ENCODE data around the gene SKP1. TPM values are rescaled to one million over a fixed set of nuclear protein-coding genes. Genes with fewer than 3 reads are reported as not detected.

Gene SKP1
- total RNA-seq, 4 donors from 2014 or later, result 143 to 261 (median 196) TPM

DNA sequence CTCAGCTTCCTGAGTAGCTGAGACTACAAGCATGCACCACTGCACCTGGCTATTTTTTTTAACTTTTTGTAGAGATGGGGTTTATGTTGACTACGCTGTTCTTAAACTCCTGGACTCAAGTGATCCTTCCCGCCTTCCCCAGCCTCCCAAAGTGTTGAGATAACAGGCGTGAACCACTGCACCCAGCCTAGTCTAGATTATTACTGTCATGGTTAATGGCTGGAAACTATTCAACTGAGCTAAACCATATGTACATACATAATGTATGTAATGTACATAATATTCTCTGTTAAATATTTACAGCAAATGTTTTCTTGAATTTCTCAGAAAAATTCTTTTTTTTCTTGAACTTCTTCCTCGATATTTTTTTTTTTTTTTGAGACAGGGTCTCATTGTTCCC, 27.8 kb upstream of the SKP1 start:
- H3K36me3 ChIP-seq, result peaks cover 46% of the 10 kb centered on the region
- no peaks in the 10 kb centered on the region for H3K27me3 ChIP-seq
- TF ChIP-seq POLR2AphosphoS5 (IDR thresholded peaks at IDR 0.05), result no peak
- TF ChIP-seq POLR2A (IDR thresholded peaks at IDR 0.05), result no peak
- TF ChIP-seq EP300 (IDR thresholded peaks at IDR 0.05), result no peak
- TF ChIP-seq, protein P1, sequence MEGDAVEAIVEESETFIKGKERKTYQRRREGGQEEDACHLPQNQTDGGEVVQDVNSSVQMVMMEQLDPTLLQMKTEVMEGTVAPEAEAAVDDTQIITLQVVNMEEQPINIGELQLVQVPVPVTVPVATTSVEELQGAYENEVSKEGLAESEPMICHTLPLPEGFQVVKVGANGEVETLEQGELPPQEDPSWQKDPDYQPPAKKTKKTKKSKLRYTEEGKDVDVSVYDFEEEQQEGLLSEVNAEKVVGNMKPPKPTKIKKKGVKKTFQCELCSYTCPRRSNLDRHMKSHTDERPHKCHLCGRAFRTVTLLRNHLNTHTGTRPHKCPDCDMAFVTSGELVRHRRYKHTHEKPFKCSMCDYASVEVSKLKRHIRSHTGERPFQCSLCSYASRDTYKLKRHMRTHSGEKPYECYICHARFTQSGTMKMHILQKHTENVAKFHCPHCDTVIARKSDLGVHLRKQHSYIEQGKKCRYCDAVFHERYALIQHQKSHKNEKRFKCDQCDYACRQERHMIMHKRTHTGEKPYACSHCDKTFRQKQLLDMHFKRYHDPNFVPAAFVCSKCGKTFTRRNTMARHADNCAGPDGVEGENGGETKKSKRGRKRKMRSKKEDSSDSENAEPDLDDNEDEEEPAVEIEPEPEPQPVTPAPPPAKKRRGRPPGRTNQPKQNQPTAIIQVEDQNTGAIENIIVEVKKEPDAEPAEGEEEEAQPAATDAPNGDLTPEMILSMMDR (IDR thresholded peaks at IDR 0.05), result no peak
- H3K4me1 ChIP-seq, result peaks cover 13% of the 10 kb centered on the region
- 87% methylated on average over 4 of the region's 4 CpGs for WGBS
- no peak for DNase-seq (ENCODE audit: low spot score in 2 of 2)
- H3K4me3 ChIP-seq, result no peak overlapping the region
- H3K9me3 ChIP-seq, result no peaks in the 10 kb centered on the region
- no peak overlapping the region for H3K27ac ChIP-seq

DNA sequence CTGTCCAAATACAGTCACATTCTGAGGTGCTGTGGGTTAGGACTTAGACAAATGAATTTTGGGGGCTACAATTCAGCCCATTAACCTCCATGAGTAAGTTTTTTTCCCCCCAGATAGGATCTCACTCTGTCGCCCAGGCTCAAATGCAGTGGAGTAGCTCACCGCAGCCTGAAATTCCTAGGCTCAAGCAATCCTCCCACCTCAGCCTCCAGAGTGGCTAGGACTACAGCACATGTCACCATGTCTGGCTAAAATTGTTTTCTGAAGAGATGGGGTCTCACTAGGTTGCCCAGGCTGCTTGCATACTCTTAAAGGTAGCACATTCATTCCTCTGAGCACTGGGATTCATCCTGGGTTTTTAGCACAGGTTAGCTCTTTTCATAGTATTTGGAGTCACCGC, 26.9 kb upstream of the SKP1 start:
- 99% methylated on average over 3 of the region's 3 CpGs for WGBS

DNA sequence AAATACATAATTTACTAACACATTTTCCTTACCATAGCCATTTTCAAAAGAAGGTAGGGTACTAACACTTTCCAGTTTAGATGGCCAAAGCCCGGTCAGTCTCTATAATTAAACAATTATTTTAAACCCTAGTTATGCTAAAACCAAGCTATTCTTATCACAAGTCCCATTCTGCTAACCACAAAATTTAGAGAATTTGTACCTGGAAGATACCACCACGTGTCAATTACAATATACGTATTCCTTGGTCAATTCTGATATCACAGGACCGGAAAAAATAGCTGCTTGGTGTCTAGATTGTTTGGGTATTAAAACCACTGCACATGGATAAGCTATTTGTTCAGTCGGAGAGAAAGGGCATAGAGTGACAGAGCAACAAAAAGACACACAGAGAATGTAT, 18.9 kb upstream of the SKP1 start:
- TF ChIP-seq EP300 (IDR thresholded peaks at IDR 0.05) (no peak), POLR2A (IDR thresholded peaks at IDR 0.05) (no peak), POLR2AphosphoS5 (IDR thresholded peaks at IDR 0.05) (no peak)
- TF ChIP-seq, protein P1 (IDR thresholded peaks at IDR 0.05), result no peak
- Histone ChIP-seq H3K27me3 (no peaks in the 10 kb centered on the region), H3K4me1 (no peaks in the 10 kb centered on the region), H3K36me3 (peaks cover 48% of the 10 kb centered on the region), H3K9me3 (no peaks in the 10 kb centered on the region), H3K4me3 (no peak overlapping the region), H3K27ac (no peak overlapping the region)
- DNase-seq (ENCODE audit: low spot score in 2 of 2), result no peak
- 85% methylated on average over 5 of the region's 5 CpGs for WGBS

More for the DNA sequence above, 26.9 kb upstream of the SKP1 start:
- Histone ChIP-seq H3K36me3 (peaks cover 55% of the 10 kb centered on the region), H3K9me3 (no peaks in the 10 kb centered on the region), H3K27me3 (no peaks in the 10 kb centered on the region), H3K27ac (no peak overlapping the region), H3K4me3 (no peak overlapping the region), H3K4me1 (peaks cover 4% of the 10 kb centered on the region)
- no peak for TF ChIP-seq POLR2AphosphoS5 (IDR thresholded peaks at IDR 0.05)
- no peak for TF ChIP-seq POLR2A (IDR thresholded peaks at IDR 0.05)
- TF ChIP-seq, protein P1 (IDR thresholded peaks at IDR 0.05), result no peak
- no peak for TF ChIP-seq EP300 (IDR thresholded peaks at IDR 0.05)
- no peak for DNase-seq (ENCODE audit: low spot score in 2 of 2)

DNA sequence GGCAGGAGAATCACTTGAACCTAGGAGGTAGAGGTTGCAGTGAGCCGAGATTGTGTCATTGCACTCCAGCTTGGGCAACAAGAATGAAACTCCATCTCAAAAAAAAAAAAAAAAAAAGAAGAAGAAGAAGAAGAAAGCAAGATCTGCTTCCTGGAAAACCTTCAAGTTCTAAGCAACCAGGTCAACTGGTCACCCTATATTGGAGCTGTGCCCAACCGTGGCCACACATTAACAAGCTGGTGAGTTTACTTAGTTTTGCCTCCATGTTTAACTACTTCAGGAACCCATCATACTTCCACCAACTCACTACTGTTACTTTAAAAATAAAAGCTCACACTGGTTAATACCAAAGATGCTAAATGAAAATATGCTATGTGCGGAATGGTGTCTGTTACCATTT, 12.3 kb upstream of the SKP1 start:
- Histone ChIP-seq H3K4me1 (no peaks in the 10 kb centered on the region), H3K9me3 (no peaks in the 10 kb centered on the region), H3K4me3 (no peak overlapping the region), H3K36me3 (no peaks in the 10 kb centered on the region), H3K27ac (no peak overlapping the region), H3K27me3 (no peaks in the 10 kb centered on the region)
- no peak for DNase-seq (ENCODE audit: low spot score in 2 of 2)
- 94% methylated on average over 3 of the region's 3 CpGs for WGBS
- TF ChIP-seq EP300 (IDR thresholded peaks at IDR 0.05), result no peak
- no peak for TF ChIP-seq POLR2AphosphoS5 (IDR thresholded peaks at IDR 0.05)
- TF ChIP-seq POLR2A (IDR thresholded peaks at IDR 0.05), result no peak
- TF ChIP-seq, protein P1 (IDR thresholded peaks at IDR 0.05), result no peak

DNA sequence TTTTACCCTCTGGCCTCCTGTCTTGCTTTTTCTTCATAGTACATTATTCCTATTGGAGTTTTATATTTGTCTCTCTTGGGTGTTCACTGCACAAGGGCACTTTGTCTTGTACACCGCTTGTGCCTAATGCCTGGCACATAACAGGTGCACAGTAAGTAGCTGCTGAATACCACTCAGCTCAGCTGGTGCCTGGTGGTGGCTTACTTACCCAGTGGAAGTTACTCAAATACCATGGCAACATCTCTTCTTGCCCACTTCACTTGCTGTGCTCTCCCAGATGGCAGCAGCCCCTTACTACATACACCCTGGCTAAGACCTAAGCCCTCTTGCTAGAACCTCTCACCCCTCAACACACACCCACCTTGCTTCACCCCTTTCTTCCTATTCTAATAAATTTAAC, 11.3 kb upstream of the SKP1 start:
- Histone ChIP-seq H3K27ac (no peak overlapping the region), H3K4me3 (no peak overlapping the region), H3K36me3 (no peaks in the 10 kb centered on the region), H3K9me3 (no peaks in the 10 kb centered on the region), H3K4me1 (no peaks in the 10 kb centered on the region), H3K27me3 (no peaks in the 10 kb centered on the region)
- no peak for TF ChIP-seq EP300 (IDR thresholded peaks at IDR 0.05)
- no peak for TF ChIP-seq POLR2AphosphoS5 (IDR thresholded peaks at IDR 0.05)
- no peak for TF ChIP-seq POLR2A (IDR thresholded peaks at IDR 0.05)
- TF ChIP-seq, protein P1 (IDR thresholded peaks at IDR 0.05), result no peak
- DNase-seq (ENCODE audit: low spot score in 2 of 2), result no peak
- 83% methylated on average over 1 of the region's 1 CpG for WGBS
